Measurements from ENCODE around the gene NHERF1. TPM values are rescaled to one million over a fixed set of nuclear protein-coding genes. Genes with fewer than 3 reads are reported as not detected.

Gene NHERF1
- total and polyA plus RNA-seq, 2 of the 13 experiments (the other 11 are each of a cell fraction or from before 2014, with no cell fraction given), result 169 to 269 TPM

DNA sequence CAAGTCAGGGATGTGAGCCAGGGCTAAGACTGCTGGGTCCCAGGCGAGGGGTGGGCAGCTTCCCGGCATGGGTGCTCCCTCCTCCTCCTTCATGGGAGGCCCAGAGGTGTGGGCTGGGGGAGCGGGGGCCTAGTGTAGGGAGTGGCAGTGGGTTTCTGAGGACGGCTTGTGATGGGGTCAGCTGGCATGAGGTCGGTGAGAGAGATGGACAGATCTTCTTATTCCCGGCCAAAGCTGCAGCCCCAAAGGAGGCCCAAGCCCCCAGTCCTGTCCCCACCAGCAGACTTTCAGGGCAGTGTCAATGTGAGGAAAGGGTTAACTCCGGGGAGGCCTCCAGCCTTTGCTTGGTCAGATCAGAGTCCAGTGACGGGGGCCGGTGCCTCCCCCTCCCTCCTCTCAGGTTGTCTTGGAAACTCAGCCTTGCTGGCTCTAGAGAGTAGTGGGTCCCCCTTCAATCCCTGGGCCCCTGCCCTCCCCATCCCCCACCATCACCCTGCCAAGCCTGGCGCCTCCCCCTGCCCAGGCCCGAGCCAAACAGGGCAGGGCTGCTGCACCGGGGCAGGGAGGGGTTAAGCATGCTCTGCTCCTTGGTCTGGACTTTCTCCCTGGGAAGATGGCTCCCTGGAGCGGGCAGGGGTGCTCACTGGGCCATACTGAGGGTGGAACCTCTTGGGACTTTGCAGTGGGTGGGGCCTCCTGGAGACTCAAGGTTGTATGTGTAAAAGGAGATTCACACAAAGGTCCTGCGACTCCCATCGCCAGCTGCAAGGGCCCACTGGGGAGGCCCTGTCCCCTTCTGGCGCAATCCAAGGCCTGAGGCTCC is 15.3 kb downstream of the NHERF1 start (continued):
- TF ChIP-seq, protein P1, sequence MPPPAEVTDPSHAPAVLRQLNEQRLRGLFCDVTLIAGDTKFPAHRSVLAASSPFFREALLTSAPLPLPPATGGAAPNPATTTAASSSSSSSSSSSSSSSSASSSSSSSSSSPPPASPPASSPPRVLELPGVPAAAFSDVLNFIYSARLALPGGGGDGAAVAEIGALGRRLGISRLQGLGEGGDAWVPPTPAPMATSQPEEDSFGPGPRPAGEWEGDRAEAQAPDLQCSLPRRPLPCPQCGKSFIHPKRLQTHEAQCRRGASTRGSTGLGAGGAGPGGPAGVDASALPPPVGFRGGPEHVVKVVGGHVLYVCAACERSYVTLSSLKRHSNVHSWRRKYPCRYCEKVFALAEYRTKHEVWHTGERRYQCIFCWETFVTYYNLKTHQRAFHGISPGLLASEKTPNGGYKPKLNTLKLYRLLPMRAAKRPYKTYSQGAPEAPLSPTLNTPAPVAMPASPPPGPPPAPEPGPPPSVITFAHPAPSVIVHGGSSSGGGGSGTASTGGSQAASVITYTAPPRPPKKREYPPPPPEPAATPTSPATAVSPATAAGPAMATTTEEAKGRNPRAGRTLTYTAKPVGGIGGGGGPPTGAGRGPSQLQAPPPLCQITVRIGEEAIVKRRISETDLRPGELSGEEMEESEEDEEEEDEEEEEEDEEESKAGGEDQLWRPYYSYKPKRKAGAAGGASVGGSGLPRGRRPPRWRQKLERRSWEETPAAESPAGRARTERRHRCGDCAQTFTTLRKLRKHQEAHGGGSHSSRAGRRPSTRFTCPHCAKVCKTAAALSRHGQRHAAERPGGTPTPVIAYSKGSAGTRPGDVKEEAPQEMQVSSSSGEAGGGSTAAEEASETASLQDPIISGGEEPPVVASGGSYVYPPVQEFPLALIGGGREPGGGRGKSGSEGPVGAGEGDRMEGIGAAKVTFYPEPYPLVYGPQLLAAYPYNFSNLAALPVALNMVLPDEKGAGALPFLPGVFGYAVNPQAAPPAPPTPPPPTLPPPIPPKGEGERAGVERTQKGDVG (CRISPR knock-in tag; IDR thresholded peaks at IDR 0.05; ENCODE audit: borderline replicate concordance), result no peak; the same call in 1 of the 2 replicates
- TF ChIP-seq ZMAT3 (CRISPR knock-in tag; conservative IDR thresholded peaks at IDR 0.05), result peak; percentile 80; the same call in 1 of the 2 replicates
- no peak; the same call in 1 of the 2 replicates for TF ChIP-seq REPIN1 (CRISPR knock-in tag; IDR thresholded peaks at IDR 0.05; ENCODE audit: borderline replicate concordance, low read depth)
- TF ChIP-seq POLR2A (IDR thresholded peaks at IDR 0.05; ENCODE audit: insufficient read depth in 1 of 2, low read depth in 2 of 2, low read length in 2 of 2), result peak in 1 of 2 experiments; percentile 49; a peak in 2 of 4 replicates
- TF ChIP-seq PAX8 (CRISPR knock-in tag; IDR thresholded peaks at IDR 0.05; ENCODE audit: borderline replicate concordance), result no peak
- TF ChIP-seq, protein P2, sequence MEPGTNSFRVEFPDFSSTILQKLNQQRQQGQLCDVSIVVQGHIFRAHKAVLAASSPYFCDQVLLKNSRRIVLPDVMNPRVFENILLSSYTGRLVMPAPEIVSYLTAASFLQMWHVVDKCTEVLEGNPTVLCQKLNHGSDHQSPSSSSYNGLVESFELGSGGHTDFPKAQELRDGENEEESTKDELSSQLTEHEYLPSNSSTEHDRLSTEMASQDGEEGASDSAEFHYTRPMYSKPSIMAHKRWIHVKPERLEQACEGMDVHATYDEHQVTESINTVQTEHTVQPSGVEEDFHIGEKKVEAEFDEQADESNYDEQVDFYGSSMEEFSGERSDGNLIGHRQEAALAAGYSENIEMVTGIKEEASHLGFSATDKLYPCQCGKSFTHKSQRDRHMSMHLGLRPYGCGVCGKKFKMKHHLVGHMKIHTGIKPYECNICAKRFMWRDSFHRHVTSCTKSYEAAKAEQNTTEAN (CRISPR knock-in tag; conservative IDR thresholded peaks at IDR 0.05), result 0 out of 2 replicates have a peak, but pooled peaks have one; percentile 20
- TF ChIP-seq PCBP2 (optimal IDR thresholded peaks at IDR 0.05; ENCODE audit: low read depth, low read length, poor library complexity, severe bottlenecking), result peak; percentile 14
- peak; percentile 87 for TF ChIP-seq PITX1 (CRISPR knock-in tag; IDR thresholded peaks at IDR 0.05)
- TF ChIP-seq ZNF280B (CRISPR knock-in tag; IDR thresholded peaks at IDR 0.05; ENCODE audit: borderline replicate concordance), result no peak; the same call in 1 of the 2 replicates
- no peak for TF ChIP-seq ZNF879 (CRISPR knock-in tag; IDR thresholded peaks at IDR 0.05)
- TF ChIP-seq PRDM4 (CRISPR knock-in tag; IDR thresholded peaks at IDR 0.05; ENCODE audit: borderline replicate concordance), result no peak
- 0 out of 2 replicates have a peak, but pooled peaks have one; percentile 29 for TF ChIP-seq ZBTB46 (CRISPR knock-in tag; IDR thresholded peaks at IDR 0.05; ENCODE audit: borderline replicate concordance)
- TF ChIP-seq TFE3 (CRISPR knock-in tag; IDR thresholded peaks at IDR 0.05), result peak; percentile 51
- peak; percentile 94 for TF ChIP-seq HNRNPL (IDR thresholded peaks at IDR 0.05; ENCODE audit: low read depth, low read length)
- peak; percentile 82 for TF ChIP-seq KAT8 (CRISPR knock-in tag; IDR thresholded peaks at IDR 0.05)
